ENCODE results near the gene PTTG1. TPM values are rescaled to one million over a fixed set of nuclear protein-coding genes. Genes with fewer than 3 reads are reported as not detected.

Gene PTTG1
- total and polyA plus RNA-seq, 2 of the 4 experiments (the other 2 are of a cell fraction) = 98.6 to 118 TPM

- in situ Hi-C loops (cut with MboI; ENCODE audit: low sequenced_read_pairs) (no loop called here), dilution Hi-C loops (cut with HindIII; ENCODE audit: low sequenced_read_pairs, unreplicated experiment) (no loop called here), intact Hi-C loops (cut with micrococcal nuclease) (no loop called here)
- no TSS peak for BruUV-seq (replicated peaks)
- DNase-seq = no peak
- Histone ChIP-seq H4K91ac (ENCODE audit: insufficient read depth, low read depth, low read length) (no peak overlapping the region), H2AK9ac (replicated peaks; ENCODE audit: low read depth, low read length, poor library complexity) (no peak overlapping the region), H4K8ac (ENCODE audit: low read depth in 2 of 2, low read length in 2 of 2) (no peak overlapping the region), H3K4me1 (ENCODE audit: control insufficient read depth, insufficient read depth, low read length) (no peaks in the 10 kb centered on the region), H2BK5ac (ENCODE audit: low read depth, low read length, poor library complexity, severe bottlenecking) (no peak overlapping the region), H3K4ac (ENCODE audit: low read depth, low read length) (no peak overlapping the region), H2AFZ (replicated peaks; ENCODE audit: low read length, poor library complexity) (no peak overlapping the region), H3K9ac (ENCODE audit: low read depth, low read length) (no peak overlapping the region), H3K27me3 (ENCODE audit: control insufficient read depth, insufficient read depth, low read length) (peaks cover 11% of the 10 kb centered on the region), H3K14ac (replicated peaks; ENCODE audit: low read depth, low read length) (no peak overlapping the region), H2BK15ac (ENCODE audit: low read depth, low read length) (no peak overlapping the region), H3K4me2 (ENCODE audit: low read depth, low read length) (no peak overlapping the region), H4K5ac (ENCODE audit: low read depth, low read length) (no peak overlapping the region), H2BK120ac (ENCODE audit: low read depth, low read length) (no peak overlapping the region), H3K9me1 (ENCODE audit: insufficient read depth, low read length) (no peaks in the 10 kb centered on the region), H2AK5ac (ENCODE audit: low read depth, low read length) (no peak overlapping the region), H3K9me3 (ENCODE audit: control insufficient read depth, insufficient read depth, low read length) (no peaks in the 10 kb centered on the region), H4K20me1 (ENCODE audit: insufficient read depth, low read length) (no peaks in the 10 kb centered on the region), H2BK20ac (ENCODE audit: low read depth, low read length) (no peak overlapping the region), H3K36me3 (ENCODE audit: control insufficient read depth, insufficient read depth, low read length) (no peaks in the 10 kb centered on the region), H3K4me3 (ENCODE audit: insufficient read depth, low read depth, low read length) (no peak overlapping the region), H3K79me1 (ENCODE audit: low read depth in 1 of 2, low read length in 2 of 2) (no peaks in the 10 kb centered on the region), H3K27ac (ENCODE audit: insufficient read depth, low read length) (no peak overlapping the region), H3K56ac (ENCODE audit: extremely low read depth, insufficient read depth, low read length) (no peak overlapping the region), H3K18ac (ENCODE audit: low read depth, low read length) (no peak overlapping the region), H3K23ac (ENCODE audit: low read depth, low read length) (no peak overlapping the region)
- CTCF ChIA-PET = interaction anchor here (1.1 kb wide), 1 partner anchor 11 kb away, joined by 5 read pairs; no protein-coding TSS in a partner anchor
- no CpG with 5 or more reads among the region's 3 CpGs for WGBS, 2 experiments (ENCODE audit: extremely low coverage in 2 of 2, insufficient read length in 1 of 2)
- POLR2A ChIA-PET (ENCODE audit: unreplicated experiment) = no interaction called here
- TF ChIP-seq MAZ (IDR thresholded peaks at IDR 0.05; ENCODE audit: borderline replicate concordance, low read depth, low read length) (no peak), ELK1 (IDR thresholded peaks at IDR 0.05; ENCODE audit: borderline replicate concordance, low read depth, low read length) (no peak), NFE2L2 (IDR thresholded peaks at IDR 0.05; ENCODE audit: low read depth, low read length) (no peak), CEBPB (IDR thresholded peaks at IDR 0.05; ENCODE audit: low read depth, low read length) (no peak), RAD21 (IDR thresholded peaks at IDR 0.05; ENCODE audit: low read length) (no peak), SMC3 (IDR thresholded peaks at IDR 0.05; ENCODE audit: low read depth, low read length) (no peak), POLR2A (IDR thresholded peaks at IDR 0.05; ENCODE audit: low read depth, low read length) (no peak), MAFK (IDR thresholded peaks at IDR 0.05; ENCODE audit: low read depth, low read length) (no peak), RFX5 (IDR thresholded peaks at IDR 0.05; ENCODE audit: low read depth, low read length) (no peak), BHLHE40 (IDR thresholded peaks at IDR 0.05; ENCODE audit: low read depth, low read length) (no peak), MXI1 (IDR thresholded peaks at IDR 0.05; ENCODE audit: borderline replicate concordance, low read depth, low read length) (no peak), CHD1 (IDR thresholded peaks at IDR 0.05; ENCODE audit: low read depth, low read length) (no peak), RCOR1 (IDR thresholded peaks at IDR 0.05; ENCODE audit: insufficient replicate concordance, low read length) (no peak), FOS (IDR thresholded peaks at IDR 0.05; ENCODE audit: low read depth, low read length) (no peak), USF2 (IDR thresholded peaks at IDR 0.05; ENCODE audit: low read depth, low read length) (no peak), CTCF (conservative IDR thresholded peaks at IDR 0.05; ENCODE audit: low read depth, low read length) (no peak)
- ATAC-seq (ENCODE audit: low read depth) = no peak
Measured at GRCh38 chr5:160449458-160449857, 27.8 kb downstream of the PTTG1 start.

Measured in IMR-90 (cell line).